HEK293 (cell line): ENCODE data around the gene ADAMTS2.

Experiments
- CTCF ChIA-PET: fragments of 350-600 bp; formaldehyde crosslinking; extraction: SDS; loops from one replicate; lab custom pipeline; 2021; ENCODE audit warnings: antibody characterized with exemption; lab: Yijun Ruan, JAX
- POLR2A ChIA-PET: fragments of 300-600 bp; formaldehyde crosslinking; extraction: SDS; loops from one replicate; lab custom pipeline; 2020; ENCODE audit warnings: antibody characterized with exemption, inconsistent platforms; lab: Yijun Ruan, JAX
- H3K27ac ChIP-seq: fragments of 200-500 bp; sonication (Bioruptor generic); 2 replicates; pipeline ENCODE4 v1.5.1; 2014; ENCODE audit warnings: low read depth, low read length, control low read depth, inconsistent platforms; ENCODE audit errors: extremely low read depth
- H3K36me3 ChIP-seq, 2 experiments: fragments of 200-500 bp in 1 of 2; sonication (Bioruptor generic) in 1 of 2; 1 replicate in 1 of 2; 2 replicates in 1 of 2; pipeline ENCODE4 v1.5.1; 2014 to 2017; ENCODE audit warnings: inconsistent platforms in 2 of 2, low read length in 2 of 2; ENCODE audit not compliant: control insufficient read depth in 2 of 2, insufficient read depth in 1 of 2
- H3K4me1 ChIP-seq: fragments of 200-500 bp; sonication (Bioruptor generic); 2 replicates; pipeline ENCODE4 v1.5.1; 2014; ENCODE audit warnings: mild to moderate bottlenecking, low read length, inconsistent platforms; ENCODE audit not compliant: control insufficient read depth, insufficient read depth
- H3K4me3 ChIP-seq: 2 replicates; pipeline ENCODE4 v1.5.1; 2011; ENCODE audit warnings: low read depth, mild to moderate bottlenecking, control low read depth, low read length, moderate library complexity
- H3K9me3 ChIP-seq: fragments of 200-500 bp; sonication (Bioruptor generic); 2 replicates; pipeline ENCODE4 v1.5.1; 2014; ENCODE audit warnings: low read depth, low read length, inconsistent platforms; ENCODE audit not compliant: control insufficient read depth, insufficient read depth
- GLI2 ChIP-seq: fragments of 450-650 bp; formaldehyde crosslinking; IDR thresholded peaks from 2 replicates; pipeline ENCODE4; 2017; ENCODE audit warnings: missing biosample characterization, missing genetic modification characterization, low read depth, borderline replicate concordance
- IKZF3 ChIP-seq: fragments of 450-650 bp; IDR thresholded peaks from 2 replicates; pipeline ENCODE4 v1.5.0; 2018; ENCODE audit warnings: missing biosample characterization, mild to moderate bottlenecking, missing genetic modification characterization, moderate library complexity
- MZF1 ChIP-seq: fragments of 450-650 bp; formaldehyde crosslinking; IDR thresholded peaks from 2 replicates; pipeline ENCODE4 v1.5.1; 2017; ENCODE audit warnings: missing biosample characterization, missing genetic modification characterization, borderline replicate concordance
- OVOL3 ChIP-seq: fragments of 450-650 bp; formaldehyde crosslinking; IDR thresholded peaks from 2 replicates; pipeline ENCODE4 v1.5.1; 2016; ENCODE audit warnings: missing biosample characterization, missing genetic modification characterization
- SCRT2 ChIP-seq: fragments of 450-650 bp; formaldehyde crosslinking; IDR thresholded peaks from 2 replicates; pipeline ENCODE4 v1.5.1; 2016; ENCODE audit warnings: missing biosample characterization, missing genetic modification characterization
- SP7 ChIP-seq: fragments of 450-650 bp; formaldehyde crosslinking; IDR thresholded peaks from 2 replicates; pipeline ENCODE4 v1.5.1; 2016; ENCODE audit warnings: missing biosample characterization, missing genetic modification characterization
- TCF7L2 ChIP-seq: IDR thresholded peaks from 2 replicates; pipeline ENCODE4 v1.6.1; 2011; ENCODE audit warnings: low read depth, mild to moderate bottlenecking, inconsistent platforms, low read length, moderate library complexity, borderline replicate concordance
- WT1 ChIP-seq: fragments of 450-650 bp; formaldehyde crosslinking; IDR thresholded peaks from 2 replicates; pipeline ENCODE4 v1.5.1; 2016; ENCODE audit warnings: missing biosample characterization, missing genetic modification characterization
- ZBTB20 ChIP-seq: fragments of 450-650 bp; formaldehyde crosslinking; IDR thresholded peaks from 2 replicates; pipeline ENCODE4 v1.5.1; 2016; ENCODE audit warnings: missing biosample characterization, missing genetic modification characterization
- ZNF10 ChIP-seq: fragments of 450-650 bp; formaldehyde crosslinking; IDR thresholded peaks from 2 replicates; pipeline ENCODE4 v1.5.1; 2017; ENCODE audit warnings: missing biosample characterization, missing genetic modification characterization
- ZNF132 ChIP-seq: fragments of 450-650 bp; formaldehyde crosslinking; IDR thresholded peaks from 2 replicates; pipeline ENCODE4 v1.5.1; 2017; ENCODE audit warnings: missing biosample characterization, missing genetic modification characterization, borderline replicate concordance
- ZNF133 ChIP-seq: fragments of 450-650 bp; formaldehyde crosslinking; IDR thresholded peaks from 2 replicates; pipeline ENCODE4 v1.5.1; 2016; ENCODE audit warnings: missing biosample characterization, missing genetic modification characterization
- ZNF138 ChIP-seq: fragments of 450-650 bp; formaldehyde crosslinking; IDR thresholded peaks from 2 replicates; pipeline ENCODE4 v1.5.1; 2016; ENCODE audit warnings: missing biosample characterization, missing genetic modification characterization, borderline replicate concordance
- ZNF146 ChIP-seq: fragments of 450-650 bp; formaldehyde crosslinking; IDR thresholded peaks from 2 replicates; pipeline ENCODE4 v1.5.1; 2016; ENCODE audit warnings: missing biosample characterization, missing genetic modification characterization
- ZNF155 ChIP-seq: fragments of 450-650 bp; formaldehyde crosslinking; IDR thresholded peaks from 2 replicates; pipeline ENCODE4 v1.5.1; 2016; ENCODE audit warnings: missing biosample characterization, missing genetic modification characterization
- ZNF184 ChIP-seq: fragments of 450-650 bp; IDR thresholded peaks from 2 replicates; pipeline ENCODE4 v1.5.1; 2018; ENCODE audit warnings: missing biosample characterization, mild to moderate bottlenecking, missing genetic modification characterization
- ZNF223 ChIP-seq: fragments of 450-650 bp; formaldehyde crosslinking; IDR thresholded peaks from 2 replicates; pipeline ENCODE4 v1.5.1; 2016; ENCODE audit warnings: missing biosample characterization, missing genetic modification characterization
- ZNF350 ChIP-seq: fragments of 450-650 bp; formaldehyde crosslinking; IDR thresholded peaks from 2 replicates; pipeline ENCODE4 v1.5.0; 2017; ENCODE audit warnings: missing biosample characterization, mild to moderate bottlenecking, missing genetic modification characterization
- ZNF404 ChIP-seq: fragments of 450-650 bp; formaldehyde crosslinking; IDR thresholded peaks from 2 replicates; pipeline ENCODE4 v1.5.1; 2017; ENCODE audit warnings: missing biosample characterization, missing genetic modification characterization
- ZNF433 ChIP-seq: fragments of 450-650 bp; formaldehyde crosslinking; IDR thresholded peaks from 2 replicates; pipeline ENCODE4 v1.5.1; 2016; ENCODE audit warnings: missing biosample characterization, missing genetic modification characterization, low read depth
- ZNF48 ChIP-seq: fragments of 450-650 bp; formaldehyde crosslinking; IDR thresholded peaks from 2 replicates; pipeline ENCODE4 v1.5.1; 2016; ENCODE audit warnings: missing biosample characterization, missing genetic modification characterization
- ZNF623 ChIP-seq: fragments of 450-650 bp; formaldehyde crosslinking; IDR thresholded peaks from 2 replicates; pipeline ENCODE4 v1.5.1; 2016; ENCODE audit warnings: missing biosample characterization, missing genetic modification characterization
- ZNF664 ChIP-seq: fragments of 450-650 bp; formaldehyde crosslinking; IDR thresholded peaks from 2 replicates; pipeline ENCODE4 v1.5.1; 2016; ENCODE audit warnings: missing biosample characterization, missing genetic modification characterization
- TF ChIP-seq, protein P1 (sequence below): fragments of 450-650 bp; formaldehyde crosslinking; IDR thresholded peaks from 2 replicates; pipeline ENCODE4 v1.5.1; 2016; ENCODE audit warnings: missing biosample characterization, missing genetic modification characterization
- TF ChIP-seq, protein P2 (sequence below): fragments of 450-650 bp; formaldehyde crosslinking; IDR thresholded peaks from 2 replicates; pipeline ENCODE4 v1.5.1; 2016; ENCODE audit warnings: missing biosample characterization, missing genetic modification characterization

ADAMTS2 gene

DNA sequence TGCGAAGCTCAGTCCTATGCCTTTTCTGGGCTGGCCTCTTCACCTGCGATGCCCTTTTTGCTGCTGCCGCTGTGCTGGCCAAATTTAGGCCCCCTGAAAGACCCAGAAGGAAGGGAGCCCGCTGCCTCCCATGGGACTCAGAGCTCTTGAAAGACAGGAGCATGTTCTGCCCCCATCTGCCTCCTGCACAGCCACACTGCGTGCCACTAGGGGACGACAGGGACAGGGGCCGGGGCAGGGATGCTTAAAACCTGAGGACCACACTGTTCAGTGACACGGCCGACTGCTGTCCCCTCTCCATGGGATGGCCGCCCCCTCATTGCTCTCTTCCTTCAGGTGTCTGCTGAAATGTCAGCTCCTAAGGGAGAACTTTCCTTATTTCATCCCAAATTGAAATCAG, 132.4 kb downstream of the ADAMTS2 start:
- no peaks in the 10 kb centered on the region for H3K9me3 ChIP-seq
- no peaks in the 10 kb centered on the region for H3K4me1 ChIP-seq
- H3K36me3 ChIP-seq = no peaks in the 10 kb centered on the region
- ChIA-PET CTCF (interaction anchor here (0.6 to 0.7 kb wide), 2 partner anchors 34 to 45 kb away, joined by 3 read pairs; no protein-coding TSS in a partner anchor), POLR2A (no interaction called here)
- no peak overlapping the region for H3K4me3 ChIP-seq
- no peak for TF ChIP-seq ZBTB20
- TF ChIP-seq, protein P1, sequence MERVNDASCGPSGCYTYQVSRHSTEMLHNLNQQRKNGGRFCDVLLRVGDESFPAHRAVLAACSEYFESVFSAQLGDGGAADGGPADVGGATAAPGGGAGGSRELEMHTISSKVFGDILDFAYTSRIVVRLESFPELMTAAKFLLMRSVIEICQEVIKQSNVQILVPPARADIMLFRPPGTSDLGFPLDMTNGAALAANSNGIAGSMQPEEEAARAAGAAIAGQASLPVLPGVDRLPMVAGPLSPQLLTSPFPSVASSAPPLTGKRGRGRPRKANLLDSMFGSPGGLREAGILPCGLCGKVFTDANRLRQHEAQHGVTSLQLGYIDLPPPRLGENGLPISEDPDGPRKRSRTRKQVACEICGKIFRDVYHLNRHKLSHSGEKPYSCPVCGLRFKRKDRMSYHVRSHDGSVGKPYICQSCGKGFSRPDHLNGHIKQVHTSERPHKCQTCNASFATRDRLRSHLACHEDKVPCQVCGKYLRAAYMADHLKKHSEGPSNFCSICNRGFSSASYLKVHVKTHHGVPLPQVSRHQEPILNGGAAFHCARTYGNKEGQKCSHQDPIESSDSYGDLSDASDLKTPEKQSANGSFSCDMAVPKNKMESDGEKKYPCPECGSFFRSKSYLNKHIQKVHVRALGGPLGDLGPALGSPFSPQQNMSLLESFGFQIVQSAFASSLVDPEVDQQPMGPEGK = no peak
- TF ChIP-seq SCRT2 = no peak
- no peak for TF ChIP-seq OVOL3 (tag by site-specific recombination)
- TF ChIP-seq ZNF664 (tag by site-specific recombination) = no peak
- no peak for TF ChIP-seq ZNF138
- no peak for TF ChIP-seq ZNF48 (tag by site-specific recombination)
- no peak for TF ChIP-seq ZNF623
- H3K27ac ChIP-seq = no peak overlapping the region

DNA sequence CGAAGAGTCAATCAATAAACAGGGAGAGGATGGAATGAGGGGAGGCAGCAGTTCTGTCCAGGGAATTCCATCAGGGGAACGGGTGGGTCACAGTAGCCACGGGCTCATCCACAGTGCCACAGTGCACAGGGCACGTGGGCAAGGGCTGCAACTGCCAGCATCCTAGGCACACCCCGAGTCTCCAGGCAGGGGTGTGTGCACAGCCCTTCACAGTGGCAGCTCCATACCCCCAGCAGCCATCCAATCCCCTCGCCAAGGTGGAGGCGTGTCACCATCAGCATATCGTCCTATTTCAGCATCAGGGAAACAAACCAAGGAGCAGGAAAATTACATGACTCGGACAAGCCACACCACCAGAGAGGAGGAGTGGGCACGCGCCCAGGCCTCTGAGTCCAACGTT, 133.6 kb downstream of the ADAMTS2 start:
- Histone ChIP-seq H3K4me1 (no peaks in the 10 kb centered on the region), H3K36me3 (no peaks in the 10 kb centered on the region), H3K27ac (no peak overlapping the region), H3K4me3 (no peak overlapping the region)
- CTCF ChIA-PET = no interaction called here
- TF ChIP-seq ZNF155 (no peak), TCF7L2 (no peak), ZNF10 (tag by site-specific recombination) (no peak), ZNF404 (no peak), MZF1 (tag by site-specific recombination) (no peak), WT1 (no peak), IKZF3 (tag by site-specific recombination) (no peak), ZNF133 (tag by site-specific recombination) (no peak), ZNF350 (tag by site-specific recombination) (no peak), ZNF132 (no peak), SP7 (tag by site-specific recombination) (no peak), ZNF146 (tag by site-specific recombination) (no peak), ZNF184 (tag by site-specific recombination) (no peak), GLI2 (no peak), ZNF433 (tag by site-specific recombination) (no peak), ZNF223 (tag by site-specific recombination) (no peak)
- TF ChIP-seq, protein P2, sequence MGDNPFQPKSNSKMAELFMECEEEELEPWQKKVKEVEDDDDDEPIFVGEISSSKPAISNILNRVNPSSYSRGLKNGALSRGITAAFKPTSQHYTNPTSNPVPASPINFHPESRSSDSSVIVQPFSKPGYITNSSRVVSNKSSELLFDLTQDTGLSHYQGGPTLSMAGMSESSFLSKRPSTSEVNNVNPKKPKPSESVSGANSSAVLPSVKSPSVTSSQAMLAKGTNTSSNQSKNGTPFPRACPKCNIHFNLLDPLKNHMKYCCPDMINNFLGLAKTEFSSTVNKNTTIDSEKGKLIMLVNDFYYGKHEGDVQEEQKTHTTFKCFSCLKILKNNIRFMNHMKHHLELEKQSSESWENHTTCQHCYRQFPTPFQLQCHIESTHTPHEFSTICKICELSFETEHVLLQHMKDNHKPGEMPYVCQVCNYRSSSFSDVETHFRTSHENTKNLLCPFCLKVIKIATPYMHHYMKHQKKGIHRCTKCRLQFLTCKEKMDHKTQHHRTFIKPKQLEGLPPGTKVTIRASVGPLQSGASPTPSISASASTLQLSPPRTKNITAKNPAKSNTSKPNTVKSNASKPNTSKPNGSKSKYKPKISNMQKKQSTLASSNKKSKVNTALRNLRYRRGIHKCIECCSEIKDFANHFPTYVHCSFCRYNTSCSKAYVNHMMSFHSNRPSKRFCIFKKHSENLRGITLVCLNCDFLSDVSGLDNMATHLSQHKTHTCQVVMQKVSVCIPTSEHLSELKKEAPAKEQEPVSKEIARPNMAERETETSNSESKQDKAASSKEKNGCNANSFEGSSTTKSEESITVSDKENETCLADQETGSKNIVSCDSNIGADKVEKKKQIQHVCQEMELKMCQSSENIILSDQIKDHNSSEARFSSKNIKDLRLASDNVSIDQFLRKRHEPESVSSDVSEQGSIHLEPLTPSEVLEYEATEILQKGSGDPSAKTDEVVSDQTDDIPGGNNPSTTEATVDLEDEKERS (tag by site-specific recombination) = no peak
- TF ChIP-seq, all 188 proteins: peak for 0
- no peaks in the 10 kb centered on the region for H3K9me3 ChIP-seq
- POLR2A ChIA-PET = no interaction called here
